B cell (primary cell): ENCODE results near the gene NOC4L. TPM values are rescaled to one million over a fixed set of nuclear protein-coding genes. Genes with fewer than 3 reads are reported as not detected.

Experiments
- ATAC-seq: fragments of 200-7000 bp; cut with Tn5 transposase; one replicate; pipeline ENCODE4 v1.10.0; 2021; ENCODE audit warnings: low read depth, mild to moderate bottlenecking, moderate number of reproducible peaks, moderate library complexity
- CTCF ChIA-PET: fragments of 350-600 bp; sonication (Branson Sonifier 250); formaldehyde crosslinking; loops from one replicate; lab custom pipeline; 2021; ENCODE audit warnings: antibody characterized with exemption, inconsistent platforms; lab: Charles Lee
- POLR2A ChIA-PET: fragments of 350-600 bp; sonication (Branson Sonifier 250); formaldehyde crosslinking; loops from one replicate; lab custom pipeline; 2021; ENCODE audit warnings: antibody characterized with exemption; lab: Charles Lee
- DNase-seq: peaks from one replicate; pipeline ENCODE4 v3.0.0; 2013
- H2AFZ ChIP-seq: 2 replicates; pipeline ENCODE4 v1.6.1; 2012; ENCODE audit warnings: mild to moderate bottlenecking, low read depth, low read length; ENCODE audit not compliant: insufficient read depth, poor library complexity, severe bottlenecking
- H3K27ac ChIP-seq, 2 donors: 1 replicate in 1 of 2; 2 replicates in 1 of 2; pipeline ENCODE4 v1.5.1; 2012 to 2013; ENCODE audit warnings: low read length in 2 of 2, mild to moderate bottlenecking in 2 of 2, moderate library complexity in 1 of 2
- H3K27me3 ChIP-seq, 4 experiments: fragments of 200-600 bp in 1 of 4; sonication (generic) in 1 of 4; replicated peaks in 1 of 4; 1 replicate in 2 of 4; 2 replicates in 2 of 4; pipeline versions ENCODE4 v1.6.1 to v1.7.0; 2013 to 2016; ENCODE audit warnings: low read length in 3 of 4, mild to moderate bottlenecking in 2 of 4, mixed read lengths in 1 of 4, moderate library complexity in 1 of 4; ENCODE audit not compliant: insufficient read depth in 4 of 4, control insufficient read depth in 3 of 4; ENCODE audit errors: control extremely low read depth in 1 of 4
- H3K36me3 ChIP-seq, 2 experiments: replicated peaks in 1 of 2; 1 replicate in 1 of 2; 2 replicates in 1 of 2; pipeline versions ENCODE4 v1.6.1 to v1.7.1; 2013; ENCODE audit warnings: low read length in 1 of 2; ENCODE audit not compliant: insufficient read depth in 2 of 2, control insufficient read depth in 1 of 2; ENCODE audit errors: control extremely low read depth in 1 of 2, extremely low read depth in 1 of 2
- H3K4me1 ChIP-seq, 2 donors: fragments of 200-600 bp in 1 of 2; sonication (generic) in 1 of 2; 1 replicate in 1 of 2; 2 replicates in 1 of 2; pipeline versions ENCODE4 v1.5.1 to v1.6.1; 2013 to 2017; ENCODE audit warnings: low read length in 2 of 2; ENCODE audit not compliant: control insufficient read depth in 2 of 2, insufficient read depth in 2 of 2
- H3K4me2 ChIP-seq: replicated peaks from 2 replicates; pipeline ENCODE3; 2012; ENCODE audit warnings: mild to moderate bottlenecking, low read depth, low read length; ENCODE audit not compliant: poor library complexity, severe bottlenecking
- H3K4me3 ChIP-seq, 5 experiments: fragments of 200-600 bp in 1 of 5; sonication (generic) in 1 of 5; 1 replicate in 3 of 5; 2 replicates in 2 of 5; pipeline versions ENCODE4 v1.5.1 to v1.7.0; 2011 to 2016; ENCODE audit warnings: low read length in 4 of 5, mild to moderate bottlenecking in 4 of 5, low read depth in 2 of 5, control low read depth in 1 of 5, moderate library complexity in 1 of 5; ENCODE audit not compliant: insufficient read depth in 1 of 5; ENCODE audit errors: control extremely low read depth in 1 of 5, extremely low read depth in 1 of 5
- H3K79me2 ChIP-seq: fragments of 200-600 bp; sonication (generic); one replicate; pipeline ENCODE4 v1.6.0; 2016; ENCODE audit warnings: low read length; ENCODE audit not compliant: control insufficient read depth, insufficient read depth
- H3K9ac ChIP-seq: fragments of 200-600 bp; sonication (generic); 2 replicates; pipeline ENCODE4 v1.6.1; 2017; ENCODE audit warnings: mild to moderate bottlenecking, low read length, moderate library complexity
- H3K9me3 ChIP-seq, 3 donors: one replicate each; pipeline versions ENCODE4 v1.6.1 to v1.7.1; 2013; ENCODE audit warnings: low read length in 2 of 3; ENCODE audit not compliant: control insufficient read depth in 2 of 3, insufficient read depth in 1 of 3; ENCODE audit errors: control extremely low read depth in 1 of 3
- H4K20me1 ChIP-seq: 2 replicates; pipeline ENCODE4 v1.6.0; 2012; ENCODE audit warnings: mild to moderate bottlenecking, low read length; ENCODE audit not compliant: insufficient read depth, control insufficient read depth, poor library complexity, severe bottlenecking
- H3K27ac Mint-ChIP-seq: one replicate; pipeline ENCODE4 v1.8.0; 2021; ENCODE audit warnings: mixed read lengths
- H3K27me3 Mint-ChIP-seq: one replicate; pipeline ENCODE4 v1.8.0; 2021; ENCODE audit warnings: mixed read lengths
- H3K4me1 Mint-ChIP-seq: one replicate; pipeline ENCODE4 v1.8.0; 2021; ENCODE audit warnings: mixed read lengths
- H3K4me3 Mint-ChIP-seq: one replicate; pipeline ENCODE4 v1.8.0; 2021; ENCODE audit warnings: mixed read lengths
- H3K9me3 Mint-ChIP-seq: one replicate; pipeline ENCODE4 v1.8.0; 2022; ENCODE audit warnings: mixed read lengths; ENCODE audit not compliant: insufficient read depth
- CTCF ChIP-seq: fragments of 200-600 bp; IDR thresholded peaks from one replicate; pipeline ENCODE4 v1.8.0; 2022; ENCODE audit warnings: antibody characterized with exemption, mild to moderate bottlenecking
- EZH2 ChIP-seq: IDR thresholded peaks from 2 replicates; pipeline ENCODE4 v1.6.1; 2012; ENCODE audit warnings: borderline replicate concordance, low read depth, mild to moderate bottlenecking, moderate library complexity, low read length; ENCODE audit not compliant: insufficient read depth, poor library complexity, severe bottlenecking
- WGBS: methylation state at CpG from one replicate; pipeline ENCODE4 v1.1.5; 2013; ENCODE audit warnings: missing lambda C conversion rate; ENCODE audit not compliant: insufficient coverage; 5-methylcytosine and 5-hydroxymethylcytosine counted together
- intact Hi-C: fragments of 100-400 bp; cut with micrococcal nuclease; formaldehyde crosslinking; loops from one replicate; pipeline ENCODE4 v1.10.0; 2022
- polyA plus RNA-seq: library from polyadenylated mRNA; depleted of rRNA; stranded (reverse); fragments of >200 nt; gene quantifications from 2 replicates; pipeline ENCODE4 v1.2.3, GENCODE V29; 2012
- total RNA-seq, 2 donors: library from RNA; stranded (reverse); fragments of 120-200 nt in 1 of 2; gene quantifications; 1 replicate in 1 of 2; 2 replicates in 1 of 2; pipeline versions ENCODE4 v1.2.3 to v1.2.4, GENCODE V29; 2013 to 2022

Gene NOC4L
- total and polyA plus RNA-seq, 2 donors (not counting 1 experiment from before 2014, with no cell fraction given) = 13.1 to 21.9 TPM

GRCh38 chr12:132186857-132187620 lies 42.8 kb downstream of the NOC4L start:
- H3K4me2 ChIP-seq = peak overlapping the region; percentile 46
- TF ChIP-seq EZH2 = no peak
- no peak for TF ChIP-seq CTCF
- H3K27ac ChIP-seq = no peak overlapping the region
- peak overlapping the region; percentile 45 for H2AFZ ChIP-seq
- POLR2A ChIA-PET = no interaction called here
- Mint-ChIP-seq H3K4me1 (peaks cover 14% of the 10 kb centered on the region), H3K4me3 (no peak overlapping the region), H3K9me3 (peaks cover 6% of the 10 kb centered on the region), H3K27me3 (no peaks in the 10 kb centered on the region), H3K27ac (no peak overlapping the region)
- no peaks in the 10 kb centered on the region for H3K27me3 ChIP-seq
- H3K79me2 ChIP-seq = no peaks in the 10 kb centered on the region
- H3K9ac ChIP-seq = no peak overlapping the region
- no peak overlapping the region for H3K4me3 ChIP-seq
- CTCF ChIA-PET = no interaction called here
- peaks cover 0 to 63% (median 0%) of the 10 kb centered on the region in 3 donors for H3K9me3 ChIP-seq
- intact Hi-C loops = no loop called here
- DNase-seq (peak; percentile 52), ATAC-seq (no peak)
- peaks cover 29 to 40% of the 10 kb centered on the region in 2 donors for H3K4me1 ChIP-seq
- no peaks in the 10 kb centered on the region for H3K36me3 ChIP-seq
- H4K20me1 ChIP-seq = no peaks in the 10 kb centered on the region
- WGBS = 82% methylated on average over 38 of the region's 39 CpGs
